HepG2 (cell line): Measurements from ENCODE around the gene ABHD12. TPM values are rescaled to one million over a fixed set of nuclear protein-coding genes. Genes with fewer than 3 reads are reported as not detected.

Source experiments
- ATAC-seq: fragments of 200-7000 bp; cut with Tn5 transposase; 3 replicates; pipeline ENCODE4 v1.9.1; 2020; ENCODE audit warnings: mild to moderate bottlenecking, moderate library complexity
- BruUV-seq: library from RNA; stranded (reverse); fragments of 400-500 nt; replicated peaks from 2 replicates; lab custom pipeline; 2021; lab: Mats Ljungman, UMichigan
- CTCF ChIA-PET: fragments of 300-600 bp; formaldehyde crosslinking; extraction: SDS; loops from one replicate; lab custom pipeline; 2021; ENCODE audit warnings: low total read pairs, inconsistent platforms, low intra/inter-chr PET ratio; lab: Yijun Ruan, JAX
- POLR2A ChIA-PET: fragments of 350-600 bp; sonication (Branson Sonifier 250); formaldehyde crosslinking; loops from one replicate; lab custom pipeline; 2020; ENCODE audit warnings: antibody characterized with exemption, inconsistent platforms; lab: Yijun Ruan, JAX
- DNase-seq: peaks from one replicate; pipeline ENCODE4 v3.0.0-alpha.2; 2015; ENCODE audit warnings: low spot score
- FAIRE-seq: peaks from 3 replicates; lab custom pipeline; 2011; peaks lifted over from hg19 to GRCh38; lab: Jason Lieb, UNC
- H2AFZ ChIP-seq: one replicate; pipeline ENCODE4 v1.6.1; 2011; ENCODE audit warnings: low read length, inconsistent platforms
- H3K27ac ChIP-seq: fragments of 300-600 bp; 3 replicates; pipeline ENCODE4 v1.8.0; 2011; ENCODE audit warnings: mixed run types, mild to moderate bottlenecking, mixed read lengths, low read length, inconsistent platforms; ENCODE audit not compliant: insufficient read depth; ENCODE audit errors: extremely low read length
- H3K27me3 ChIP-seq, 2 experiments: fragments of 200-600 bp in 1 of 2; 2 replicates in 1 of 2; 3 replicates in 1 of 2; pipeline versions ENCODE4 v1.6.0 to v1.8.0; 2011; ENCODE audit warnings: low read length in 2 of 2, mild to moderate bottlenecking in 2 of 2, moderate library complexity in 2 of 2, inconsistent platforms in 1 of 2; ENCODE audit not compliant: insufficient read depth in 2 of 2, control insufficient read depth in 1 of 2
- H3K36me3 ChIP-seq, 2 experiments: fragments of 200-600 bp in 1 of 2; replicated peaks in 1 of 2; 2 replicates in 1 of 2; 3 replicates in 1 of 2; pipeline versions ENCODE4 v1.5.1 to v1.8.0; 2011; ENCODE audit warnings: low read length in 2 of 2, inconsistent platforms in 1 of 2; ENCODE audit not compliant: insufficient read depth in 2 of 2, control insufficient read depth in 1 of 2
- H3K4me1 ChIP-seq: 2 replicates; pipeline ENCODE4 v1.5.1; 2012; ENCODE audit warnings: low read length, inconsistent platforms; ENCODE audit not compliant: insufficient read depth
- H3K4me2 ChIP-seq: 2 replicates; pipeline ENCODE4 v1.6.0; 2011; ENCODE audit warnings: low read depth, low read length, inconsistent platforms
- H3K4me3 ChIP-seq, 3 experiments: fragments of 200-600 bp in 1 of 3; sonication (generic), shearing (Covaris generic) in 1 of 3; replicated peaks in 1 of 3; 2 replicates each; pipeline ENCODE4 v1.5.1; 2011 to 2016; ENCODE audit warnings: low read length in 3 of 3, inconsistent platforms in 2 of 3, low read depth in 2 of 3, mild to moderate bottlenecking in 2 of 3, control low read depth in 1 of 3, mixed read lengths in 1 of 3; ENCODE audit not compliant: insufficient read depth in 1 of 3
- H3K79me2 ChIP-seq: one replicate; pipeline ENCODE4 v1.6.1; 2011; ENCODE audit warnings: low read length, inconsistent platforms; ENCODE audit not compliant: insufficient read depth
- H3K9ac ChIP-seq: 2 replicates; pipeline ENCODE4 v1.6.0; 2011; ENCODE audit warnings: mild to moderate bottlenecking, low read depth, low read length, inconsistent platforms; ENCODE audit not compliant: insufficient read depth
- H3K9me3 ChIP-seq: 2 replicates; pipeline ENCODE4 v1.5.1; 2012; ENCODE audit warnings: mild to moderate bottlenecking, low read length
- H4K20me1 ChIP-seq: 2 replicates; pipeline ENCODE4 v1.6.0; 2011; ENCODE audit warnings: inconsistent platforms, mild to moderate bottlenecking, low read length, moderate library complexity; ENCODE audit not compliant: insufficient read depth
- ATM ChIP-seq: fragments of 450-650 bp; IDR thresholded peaks from 2 replicates; pipeline ENCODE4 v1.7.1; 2017; ENCODE audit warnings: mild to moderate bottlenecking, borderline replicate concordance
- GZF1 ChIP-seq: sonication (generic); formaldehyde crosslinking; IDR thresholded peaks from 2 replicates; pipeline ENCODE4 v1.5.1; 2020; ENCODE audit warnings: mild to moderate bottlenecking, missing genetic modification reagents
- HDAC2 ChIP-seq: sonication (generic); formaldehyde crosslinking; IDR thresholded peaks from 2 replicates; pipeline ENCODE4 v1.4.0; 2020; ENCODE audit warnings: missing genetic modification reagents
- HNF4G ChIP-seq, 2 experiments: sonication (generic) in 1 of 2; formaldehyde crosslinking in 1 of 2; IDR thresholded peaks; 2 replicates each; pipeline versions ENCODE4 v1.4.0 to v1.6.1; 2011 to 2020; ENCODE audit warnings: borderline replicate concordance in 2 of 2, low read depth in 2 of 2, mild to moderate bottlenecking in 2 of 2, low read length in 1 of 2, missing genetic modification reagents in 1 of 2, moderate library complexity in 1 of 2
- HNRNPLL ChIP-seq: fragments of 200-400 bp; formaldehyde crosslinking; IDR thresholded peaks from 2 replicates; pipeline ENCODE4 v1.6.1; 2017; ENCODE audit warnings: mild to moderate bottlenecking, low read depth, low read length; ENCODE audit not compliant: poor library complexity, severe bottlenecking
- ISL2 ChIP-seq: sonication (generic); formaldehyde crosslinking; IDR thresholded peaks from 2 replicates; pipeline ENCODE4 v1.5.0; 2020; ENCODE audit warnings: missing genetic modification reagents
- JUND ChIP-seq: sonication (generic); formaldehyde crosslinking; IDR thresholded peaks from 2 replicates; pipeline ENCODE4 v1.8.0; 2022; ENCODE audit warnings: mild to moderate bottlenecking, missing genetic modification reagents
- KDM5B ChIP-seq: sonication (generic); formaldehyde crosslinking; IDR thresholded peaks from 2 replicates; pipeline ENCODE4 v1.4.0; 2020; ENCODE audit warnings: missing genetic modification reagents, mild to moderate bottlenecking, borderline replicate concordance
- PBX2 ChIP-seq: IDR thresholded peaks from 2 replicates; pipeline ENCODE4 v1.6.1; 2016; ENCODE audit warnings: control low read depth
- TRAFD1 ChIP-seq: sonication (generic); formaldehyde crosslinking; IDR thresholded peaks from 2 replicates; pipeline ENCODE4 v1.5.1; 2020; ENCODE audit warnings: missing genetic modification reagents, mild to moderate bottlenecking, borderline replicate concordance
- ZNF224 ChIP-seq: sonication (generic); formaldehyde crosslinking; IDR thresholded peaks from 2 replicates; pipeline ENCODE4 v1.5.0; 2020; ENCODE audit warnings: mild to moderate bottlenecking, missing genetic modification reagents
- ZNF512 ChIP-seq: sonication (generic); formaldehyde crosslinking; IDR thresholded peaks from 2 replicates; pipeline ENCODE4 v1.4.0; 2020; ENCODE audit warnings: mild to moderate bottlenecking, missing genetic modification reagents
- ZNF543 ChIP-seq: sonication (generic); formaldehyde crosslinking; IDR thresholded peaks from 2 replicates; pipeline ENCODE4 v1.4.0; 2020; ENCODE audit warnings: mild to moderate bottlenecking, missing genetic modification reagents
- ZNF761 ChIP-seq: sonication (generic); formaldehyde crosslinking; conservative IDR thresholded peaks from 2 replicates; pipeline ENCODE4 v1.4.0; 2020; ENCODE audit warnings: mild to moderate bottlenecking, missing genetic modification reagents
- ZNF777 ChIP-seq: sonication (generic); formaldehyde crosslinking; IDR thresholded peaks from 2 replicates; pipeline ENCODE4 v1.4.0; 2020; ENCODE audit warnings: missing genetic modification reagents
- ZNF816 ChIP-seq: sonication (generic); formaldehyde crosslinking; IDR thresholded peaks from 2 replicates; pipeline ENCODE4 v1.8.0; 2022; ENCODE audit warnings: missing genetic modification reagents, mild to moderate bottlenecking, borderline replicate concordance
- WGBS: methylation state at CpG from one replicate; pipeline ENCODE4 v1.1.6; 2017; ENCODE audit warnings: low lambda C conversion rate; 5-methylcytosine and 5-hydroxymethylcytosine counted together
- in situ Hi-C: cut with HindIII; loops from 2 replicates; pipeline ENCODE4 v1.10.0; 2017; ENCODE audit warnings: low pct_unique_long_range_greater_than_20kb; ENCODE audit not compliant: extremely low pct_ligation_motif_present
- intact Hi-C: fragments of 100-400 bp; cut with micrococcal nuclease; formaldehyde crosslinking; loops from one replicate; pipeline ENCODE4 v1.10.0; 2022; ENCODE audit not compliant: unreplicated experiment
- polyA plus RNA-seq, 8 experiments: library from polyadenylated mRNA; depleted of rRNA in 3 of 8; stranded (reverse) in 7 of 8; unstranded in 1 of 8; fragments of >200 nt; fragmentation: Illumina TruSeq in 4 of 8; extraction: Trizol in 4 of 8; gene quantifications; 2 replicates each; pipeline versions ENCODE4 v1.2.1 to v1.2.3, GENCODE V29; 2011 to 2016; ENCODE audit warnings: low read depth in 4 of 8, missing spikeins in 1 of 8, mixed read lengths in 1 of 8; ENCODE audit not compliant: insufficient read depth in 1 of 8
- total RNA-seq, 5 experiments: library from RNA; depleted of rRNA; stranded (reverse); fragments of >200 nt; fragmentation: Illumina TruSeq; extraction: Trizol; gene quantifications; 2 replicates each; pipeline ENCODE4 v1.2.3, GENCODE V29; 2016; ENCODE audit warnings: low read depth in 1 of 5

The ABHD12 gene
- total and polyA plus RNA-seq, 2 of the 13 experiments (the other 11 are each of a cell fraction or from before 2014, with no cell fraction given), result 23.5 to 72.1 TPM

GRCh38 chr20:25273046-25273445, 117.6 kb downstream of the ABHD12 start:
- Histone ChIP-seq H3K4me3 (no peak overlapping the region), H3K27ac (no peak overlapping the region), H3K4me1 (no peaks in the 10 kb centered on the region), H3K9me3 (no peaks in the 10 kb centered on the region), H2AFZ (no peak overlapping the region), H3K36me3 (peaks cover 61 to 77% of the 10 kb centered on the region in 2 experiments)
- in situ Hi-C loops, result no loop called here
- TF ChIP-seq HNRNPLL (no peak), KDM5B (CRISPR knock-in tag) (no peak), HDAC2 (CRISPR knock-in tag) (no peak), TRAFD1 (CRISPR knock-in tag) (no peak), JUND (CRISPR knock-in tag) (no peak), ZNF543 (CRISPR knock-in tag) (no peak), ISL2 (CRISPR knock-in tag) (no peak), ZNF761 (CRISPR knock-in tag) (no peak), PBX2 (no peak), ZNF512 (CRISPR knock-in tag) (no peak), ATM (no peak), ZNF224 (CRISPR knock-in tag) (no peak), ZNF777 (CRISPR knock-in tag) (no peak), GZF1 (no peak), HNF4G (IDR thresholded peaks at IDR 0.05; ENCODE audit: borderline replicate concordance, low read depth, low read length) (no peak), HNF4G (CRISPR knock-in tag; IDR thresholded peaks at IDR 0.05; ENCODE audit: borderline replicate concordance, low read depth) (no peak), ZNF816 (CRISPR knock-in tag) (no peak)
- TF ChIP-seq, all 625 proteins: peak for 0
- ATAC-seq (no peak), DNase-seq (no peak), FAIRE-seq (no peak)
- WGBS, result 96% methylated on average over 8 of the region's 10 CpGs
- intact Hi-C loops, result no loop called here
- no peak overlapping the region for H3K4me2 ChIP-seq
- no TSS peak for BruUV-seq
- H3K27me3 ChIP-seq, result no peaks in the 10 kb centered on the region
- no peak overlapping the region for H3K9ac ChIP-seq
- ChIA-PET CTCF (no interaction called here), POLR2A (no interaction called here)
- H4K20me1 ChIP-seq, result no peaks in the 10 kb centered on the region
- H3K79me2 ChIP-seq, result no peaks in the 10 kb centered on the region
